OCI-LY1 (cell line): ENCODE results near the gene PIGU.

Experiments
- EZH2 ChIP-seq: fragments of 200-600 bp; sonication (generic), shearing (Covaris generic); IDR thresholded peaks from 2 replicates; pipeline ENCODE4 v1.8.0; 2017; ENCODE audit warnings: borderline replicate concordance, mixed run types, mild to moderate bottlenecking, antibody characterized with exemption, low read length, moderate library complexity, mixed read lengths
- TF ChIP-seq, protein P1 (sequence below): fragments of 200-600 bp; sonication (generic), shearing (Covaris generic); IDR thresholded peaks from 2 replicates; pipeline ENCODE4 v1.5.1; 2017; ENCODE audit warnings: mild to moderate bottlenecking, antibody characterized with exemption, low read length, moderate library complexity, mixed read lengths

GRCh38 chr20:34680586-34681175 lies 3.8 kb upstream of the PIGU start:
- TF ChIP-seq, protein P1, sequence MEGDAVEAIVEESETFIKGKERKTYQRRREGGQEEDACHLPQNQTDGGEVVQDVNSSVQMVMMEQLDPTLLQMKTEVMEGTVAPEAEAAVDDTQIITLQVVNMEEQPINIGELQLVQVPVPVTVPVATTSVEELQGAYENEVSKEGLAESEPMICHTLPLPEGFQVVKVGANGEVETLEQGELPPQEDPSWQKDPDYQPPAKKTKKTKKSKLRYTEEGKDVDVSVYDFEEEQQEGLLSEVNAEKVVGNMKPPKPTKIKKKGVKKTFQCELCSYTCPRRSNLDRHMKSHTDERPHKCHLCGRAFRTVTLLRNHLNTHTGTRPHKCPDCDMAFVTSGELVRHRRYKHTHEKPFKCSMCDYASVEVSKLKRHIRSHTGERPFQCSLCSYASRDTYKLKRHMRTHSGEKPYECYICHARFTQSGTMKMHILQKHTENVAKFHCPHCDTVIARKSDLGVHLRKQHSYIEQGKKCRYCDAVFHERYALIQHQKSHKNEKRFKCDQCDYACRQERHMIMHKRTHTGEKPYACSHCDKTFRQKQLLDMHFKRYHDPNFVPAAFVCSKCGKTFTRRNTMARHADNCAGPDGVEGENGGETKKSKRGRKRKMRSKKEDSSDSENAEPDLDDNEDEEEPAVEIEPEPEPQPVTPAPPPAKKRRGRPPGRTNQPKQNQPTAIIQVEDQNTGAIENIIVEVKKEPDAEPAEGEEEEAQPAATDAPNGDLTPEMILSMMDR: no peak
- no peak for TF ChIP-seq EZH2
